ENCODE results near the gene BEND3.

GRCh38 chr6:107120404-107120803, 5.1 kb upstream of the BEND3 start:
- TF ChIP-seq ZNF462 (CRISPR knock-in tag; IDR thresholded peaks at IDR 0.05) = no peak
- no peak for TF ChIP-seq REST (IDR thresholded peaks at IDR 0.05; ENCODE audit: unreplicated experiment)
- no peak for TF ChIP-seq CTCF (conservative IDR thresholded peaks at IDR 0.05; ENCODE audit: low read depth in 2 of 2)
- no peak for TF ChIP-seq JUNB (IDR thresholded peaks at IDR 0.05; ENCODE audit: unreplicated experiment)
- no peak for TF ChIP-seq ZNF331 (CRISPR knock-in tag; IDR thresholded peaks at IDR 0.05; ENCODE audit: low read depth)
- TF ChIP-seq EZH2 (IDR thresholded peaks at IDR 0.05; ENCODE audit: low read depth, unreplicated experiment) = no peak
- no peak for TF ChIP-seq EZH2phosphoT487 (IDR thresholded peaks at IDR 0.05; ENCODE audit: unreplicated experiment)
- TF ChIP-seq POLR2AphosphoS5 (IDR thresholded peaks at IDR 0.05; ENCODE audit: low read depth) = no peak
- TF ChIP-seq CREB1 (CRISPR knock-in tag; IDR thresholded peaks at IDR 0.05; ENCODE audit: low read depth) = no peak
- TF ChIP-seq NANOG (IDR thresholded peaks at IDR 0.05; ENCODE audit: borderline replicate concordance) = no peak
- no peak for TF ChIP-seq ETS1 (IDR thresholded peaks at IDR 0.05)
- no peak for TF ChIP-seq ZNF114 (CRISPR knock-in tag; IDR thresholded peaks at IDR 0.05)
- no peak for TF ChIP-seq STAT1 (IDR thresholded peaks at IDR 0.05; ENCODE audit: unreplicated experiment)

Measured in GM23338 (cell line).